ENCODE data around the gene ZNF205. TPM values are rescaled to one million over a fixed set of nuclear protein-coding genes. Genes with fewer than 3 reads are reported as not detected.
"Not testable (repeated sequence)": the region's sequence is repeated elsewhere in the genome, so short reads cannot be mapped to it uniquely, and the experiment has no call there.

Gene ZNF205
- total RNA-seq, 1 donor from 2014 or later = 5.4 TPM

- Mint-ChIP-seq H3K9me3 (no peaks in the 10 kb centered on the region), H3K4me1 (no peaks in the 10 kb centered on the region), H3K27ac (peak overlapping the region; percentile 74), H3K27me3 (ENCODE audit: insufficient read depth, low read depth) (peaks cover 10% of the 10 kb centered on the region), H3K36me3 (no peaks in the 10 kb centered on the region), H3K4me3 (peak overlapping the region; percentile 69)
- Histone ChIP-seq H3K36me3 (no peaks in the 10 kb centered on the region), H3K9me3 (ENCODE audit: low read depth) (no peaks in the 10 kb centered on the region), H3K4me3 (no peak overlapping the region), H3K27me3 (peaks cover 9% of the 10 kb centered on the region), H4K20me1 (ENCODE audit: low read depth) (no peaks in the 10 kb centered on the region), H2AFZ (replicated peaks) (no peak overlapping the region), H3F3A (ENCODE audit: low read depth) (no peaks in the 10 kb centered on the region), H3K27ac (no peak overlapping the region), H3K4me1 (no peaks in the 10 kb centered on the region), H3K79me2 (ENCODE audit: low read depth) (no peaks in the 10 kb centered on the region), H3K4me2 (no peak overlapping the region), H3K9ac (no peak overlapping the region)
- TF ChIP-seq CTCF (IDR thresholded peaks at IDR 0.05) (no peak), EZH2phosphoT487 (IDR thresholded peaks at IDR 0.05) (no peak), EZH2 (IDR thresholded peaks at IDR 0.05) (no peak)
- DNase-seq (ENCODE audit: low spot score) = no peak
These were observed 46.5 kb upstream of the ZNF205 start for GRCh38 chr16:3065742-3066439.

GRCh38 chr16:3066440-3066748, 46.0 kb upstream of the ZNF205 start:
- Histone ChIP-seq H3K4me1 (no peaks in the 10 kb centered on the region), H2AFZ (replicated peaks) (no peak overlapping the region), H3K4me2 (no peak overlapping the region), H3F3A (ENCODE audit: low read depth) (no peaks in the 10 kb centered on the region), H3K36me3 (no peaks in the 10 kb centered on the region), H3K4me3 (no peak overlapping the region), H4K20me1 (ENCODE audit: low read depth) (no peaks in the 10 kb centered on the region), H3K79me2 (ENCODE audit: low read depth) (no peaks in the 10 kb centered on the region), H3K9ac (no peak overlapping the region), H3K27me3 (peaks cover 5% of the 10 kb centered on the region), H3K27ac (no peak overlapping the region), H3K9me3 (ENCODE audit: low read depth) (no peaks in the 10 kb centered on the region)
- Mint-ChIP-seq H3K27me3 (ENCODE audit: insufficient read depth, low read depth) (peaks cover 10% of the 10 kb centered on the region), H3K4me1 (no peaks in the 10 kb centered on the region), H3K36me3 (no peaks in the 10 kb centered on the region), H3K4me3 (no peak overlapping the region), H3K27ac (no peak overlapping the region), H3K9me3 (no peaks in the 10 kb centered on the region)
- DNase-seq (ENCODE audit: low spot score) = no peak
- TF ChIP-seq EZH2phosphoT487 (IDR thresholded peaks at IDR 0.05) (no peak), CTCF (IDR thresholded peaks at IDR 0.05) (no peak), EZH2 (IDR thresholded peaks at IDR 0.05) (no peak)

GRCh38 chr16:3068487-3068886, 43.9 kb upstream of the ZNF205 start:
- H3K4me3 ChIP-seq = no peak overlapping the region
- H3K9ac ChIP-seq = no peak overlapping the region
- TF ChIP-seq EZH2 (IDR thresholded peaks at IDR 0.05) = no peak
- TF ChIP-seq CTCF (IDR thresholded peaks at IDR 0.05) = no peak
- no peak for TF ChIP-seq EZH2phosphoT487 (IDR thresholded peaks at IDR 0.05)
- DNase-seq (ENCODE audit: low spot score) = no peak
- Mint-ChIP-seq H3K27me3 (ENCODE audit: insufficient read depth, low read depth) (peaks cover 10% of the 10 kb centered on the region), H3K4me1 (peaks cover 4% of the 10 kb centered on the region), H3K27ac (peak overlapping the region; percentile 74), H3K36me3 (no peaks in the 10 kb centered on the region), H3K4me3 (no peak overlapping the region), H3K9me3 (no peaks in the 10 kb centered on the region)
- H3K4me2 ChIP-seq = no peak overlapping the region
- no peaks in the 10 kb centered on the region for H3K9me3 ChIP-seq (ENCODE audit: low read depth)
- no peak overlapping the region for H3K27ac ChIP-seq
- H4K20me1 ChIP-seq (ENCODE audit: low read depth) = no peaks in the 10 kb centered on the region
- no peaks in the 10 kb centered on the region for H3K79me2 ChIP-seq (ENCODE audit: low read depth)
- H3K36me3 ChIP-seq = no peaks in the 10 kb centered on the region
- no peaks in the 10 kb centered on the region for H3K27me3 ChIP-seq
- no peak overlapping the region for H2AFZ ChIP-seq (replicated peaks)
- no peaks in the 10 kb centered on the region for H3F3A ChIP-seq (ENCODE audit: low read depth)
- no peaks in the 10 kb centered on the region for H3K4me1 ChIP-seq

DNA sequence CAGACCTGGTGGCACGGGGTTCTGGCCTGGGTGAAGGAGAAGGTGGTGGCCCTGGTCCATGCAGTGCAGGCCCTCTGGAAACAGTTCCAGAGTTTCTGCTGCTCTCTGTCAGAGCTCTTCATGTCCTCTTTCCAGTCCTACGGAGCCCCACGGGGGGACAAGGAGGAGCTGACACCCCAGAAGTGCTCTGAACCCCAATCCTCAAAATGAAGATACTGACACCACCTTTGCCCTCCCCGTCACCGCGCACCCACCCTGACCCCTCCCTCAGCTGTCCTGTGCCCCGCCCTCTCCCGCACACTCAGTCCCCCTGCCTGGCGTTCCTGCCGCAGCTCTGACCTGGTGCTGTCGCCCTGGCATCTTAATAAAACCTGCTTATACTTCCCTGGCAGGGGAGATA, 43.2 kb upstream of the ZNF205 start:
- H3K27ac ChIP-seq; H3K4me1 ChIP-seq; DNase-seq (ENCODE audit: low spot score); H3K9me3 Mint-ChIP-seq; H3K4me2 ChIP-seq; H3F3A ChIP-seq (ENCODE audit: low read depth); H3K4me1 Mint-ChIP-seq; H3K27ac Mint-ChIP-seq; H3K36me3 Mint-ChIP-seq; H3K36me3 ChIP-seq; H3K79me2 ChIP-seq (ENCODE audit: low read depth); H3K4me3 Mint-ChIP-seq; H3K9ac ChIP-seq; H3K27me3 ChIP-seq; H4K20me1 ChIP-seq (ENCODE audit: low read depth); H3K4me3 ChIP-seq; H3K9me3 ChIP-seq (ENCODE audit: low read depth); H2AFZ ChIP-seq (replicated peaks): not testable (repeated sequence)
- H3K27me3 Mint-ChIP-seq (ENCODE audit: insufficient read depth, low read depth) = peaks cover 13% of the 10 kb centered on the region
